ENCODE results near the gene MORC3.

Gene MORC3

DNA sequence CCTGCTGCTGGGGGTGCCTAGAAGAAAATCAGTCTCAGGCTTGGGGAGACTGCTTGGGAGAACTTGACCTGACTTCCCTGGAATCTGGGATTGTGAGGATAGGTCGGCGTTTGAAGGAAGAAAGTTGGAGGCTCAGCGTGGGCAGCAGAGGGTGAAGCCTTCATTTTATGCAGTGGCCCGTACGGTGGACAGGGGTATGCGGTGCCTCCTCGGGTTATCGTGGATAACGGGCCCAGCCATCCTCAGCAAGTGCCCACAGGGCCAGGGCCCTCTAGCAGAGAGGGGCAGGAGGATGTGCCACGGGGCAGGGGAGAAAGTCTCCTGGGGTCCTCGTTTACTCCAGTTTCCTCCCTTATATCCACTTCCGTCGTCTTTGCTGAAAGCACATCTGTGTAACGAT lies 99.2 kb downstream of the MORC3 start:
- FAIRE-seq (no peak), DNase-seq (ENCODE audit: insufficient read length, low spot score) (no peak)

DNA sequence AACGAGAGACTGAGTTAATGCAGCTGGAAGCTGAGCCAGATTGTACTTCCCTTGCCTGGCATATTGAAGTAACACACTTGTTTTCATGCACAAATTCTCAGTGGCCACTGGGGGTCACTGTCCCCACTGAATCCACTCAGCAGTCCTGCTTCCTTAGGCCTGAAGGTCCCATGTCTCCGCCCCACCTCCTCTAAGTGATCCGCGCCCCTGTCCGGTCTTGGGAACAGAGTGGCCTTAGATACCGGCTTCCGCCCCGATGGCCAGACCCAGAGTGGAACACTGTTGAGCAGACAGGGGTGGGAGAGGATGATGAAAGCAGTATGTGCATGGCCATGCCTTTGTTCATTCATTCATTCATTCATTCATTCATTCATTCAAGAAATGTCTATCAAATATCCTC lies 100.0 kb downstream of the MORC3 start:
- no peak for TF ChIP-seq PAX5 (IDR thresholded peaks at IDR 0.05; ENCODE audit: insufficient read depth, low read length, severe bottlenecking)
- peak; percentile 71 for DNase-seq (ENCODE audit: insufficient read length, low spot score)
- FAIRE-seq, result peak; percentile 78

More for the DNA sequence above, 99.2 kb downstream of the MORC3 start:
- TF ChIP-seq TAF1 (IDR thresholded peaks at IDR 0.05; ENCODE audit: low read depth, low read length) (no peak), POLR2AphosphoS5 (IDR thresholded peaks at IDR 0.05; ENCODE audit: low read depth, low read length) (no peak), POLR2A (IDR thresholded peaks at IDR 0.05; ENCODE audit: low read depth, low read length) (no peak), SPI1 (IDR thresholded peaks at IDR 0.05; ENCODE audit: low read depth, low read length) (no peak), PAX5 (IDR thresholded peaks at IDR 0.05; ENCODE audit: insufficient read depth, low read length, severe bottlenecking) (no peak), POU2F2 (IDR thresholded peaks at IDR 0.05; ENCODE audit: low read depth, low read length) (no peak)

DNA sequence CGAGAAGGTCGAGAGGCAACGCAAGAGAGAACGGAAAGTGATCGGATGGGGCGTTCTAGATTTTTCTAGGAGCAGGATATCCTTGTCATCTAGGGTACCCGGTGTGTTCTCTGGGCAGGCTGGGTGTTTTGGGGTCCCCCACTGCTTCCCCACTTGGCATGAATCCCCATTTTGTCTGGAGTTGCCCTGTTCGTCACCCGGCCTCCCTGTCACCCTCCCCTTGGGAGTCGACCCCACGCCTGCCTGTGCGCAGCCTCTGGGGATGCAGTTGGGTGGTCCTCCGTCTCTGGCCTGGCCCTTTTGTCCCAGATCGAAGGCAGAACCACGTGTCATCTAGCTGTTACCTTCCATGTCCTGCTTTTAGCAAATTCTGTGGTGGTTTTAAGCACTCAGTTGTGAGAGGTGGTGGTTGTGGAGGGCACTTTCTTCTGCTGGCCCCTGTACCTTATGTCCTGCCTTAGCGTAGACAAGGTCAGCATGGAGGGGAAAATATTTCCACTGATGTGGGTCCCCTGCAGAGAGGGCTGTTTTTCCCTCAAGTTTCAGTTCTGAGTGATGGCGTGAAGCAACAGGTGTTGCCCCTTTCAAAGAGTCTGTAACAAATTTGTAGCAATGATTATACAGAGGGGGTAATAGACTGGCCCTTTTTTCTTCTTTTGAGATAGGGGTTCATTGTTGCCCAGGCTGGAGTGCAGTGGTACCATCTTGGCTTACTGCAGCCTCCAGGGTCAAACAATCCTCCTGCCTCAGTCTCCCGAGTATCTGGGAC lies 100.8 kb downstream of the MORC3 start:
- no peak for FAIRE-seq
- TF ChIP-seq TAF1 (IDR thresholded peaks at IDR 0.05; ENCODE audit: low read depth, low read length), result no peak
- no peak for DNase-seq (ENCODE audit: insufficient read length, low spot score)

DNA sequence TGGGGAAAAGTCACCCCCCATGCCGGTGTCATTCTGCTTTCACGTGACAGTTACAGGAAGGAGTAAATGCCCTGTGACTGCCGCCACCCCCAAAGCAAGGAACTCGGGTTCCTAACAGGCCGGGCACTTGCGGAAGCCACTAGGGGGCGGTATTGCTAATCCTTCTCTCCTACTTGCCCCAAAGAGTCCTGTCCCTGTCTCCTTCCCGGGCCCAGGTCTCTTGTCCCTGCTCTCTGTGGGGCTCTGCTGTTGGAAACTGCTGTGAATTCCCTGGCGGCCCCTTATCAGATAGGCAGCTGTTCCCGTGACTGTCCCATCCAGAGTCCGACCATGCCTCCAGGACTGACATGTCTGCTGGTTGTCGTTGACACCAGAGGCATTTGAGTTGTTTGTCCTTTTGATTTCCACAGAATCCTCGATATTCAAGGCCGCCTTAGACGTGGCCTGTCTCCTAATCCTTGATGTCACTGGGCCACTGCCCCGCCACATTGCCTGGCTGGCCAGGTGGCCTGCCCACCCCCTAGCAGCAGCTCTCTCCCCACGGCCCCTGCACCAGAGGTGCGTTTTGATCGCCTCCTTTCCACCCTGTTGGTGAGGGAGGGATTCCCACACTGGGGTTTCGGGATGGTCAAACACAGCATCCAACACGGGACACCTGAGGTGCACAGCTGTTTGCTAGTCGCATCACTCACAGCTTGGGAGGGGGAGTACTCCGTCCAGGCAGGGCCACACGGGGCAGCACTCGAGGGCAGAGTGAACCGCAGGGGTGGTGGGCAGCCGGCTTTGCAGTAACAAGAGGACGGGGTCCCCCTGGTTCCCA lies 102.5 kb downstream of the MORC3 start:
- no peak for TF ChIP-seq POLR2AphosphoS5 (IDR thresholded peaks at IDR 0.05; ENCODE audit: low read depth, low read length)
- TF ChIP-seq PAX5 (IDR thresholded peaks at IDR 0.05; ENCODE audit: insufficient read depth, low read length, severe bottlenecking), result no peak
- no peak for TF ChIP-seq TAF1 (IDR thresholded peaks at IDR 0.05; ENCODE audit: low read depth, low read length)
- no peak for TF ChIP-seq POLR2A (IDR thresholded peaks at IDR 0.05; ENCODE audit: low read depth, low read length)
- TF ChIP-seq SPI1 (IDR thresholded peaks at IDR 0.05; ENCODE audit: low read depth, low read length), result no peak
- FAIRE-seq, result peak; percentile 40
- peak; percentile 72 for DNase-seq (ENCODE audit: insufficient read length, low spot score)

DNA sequence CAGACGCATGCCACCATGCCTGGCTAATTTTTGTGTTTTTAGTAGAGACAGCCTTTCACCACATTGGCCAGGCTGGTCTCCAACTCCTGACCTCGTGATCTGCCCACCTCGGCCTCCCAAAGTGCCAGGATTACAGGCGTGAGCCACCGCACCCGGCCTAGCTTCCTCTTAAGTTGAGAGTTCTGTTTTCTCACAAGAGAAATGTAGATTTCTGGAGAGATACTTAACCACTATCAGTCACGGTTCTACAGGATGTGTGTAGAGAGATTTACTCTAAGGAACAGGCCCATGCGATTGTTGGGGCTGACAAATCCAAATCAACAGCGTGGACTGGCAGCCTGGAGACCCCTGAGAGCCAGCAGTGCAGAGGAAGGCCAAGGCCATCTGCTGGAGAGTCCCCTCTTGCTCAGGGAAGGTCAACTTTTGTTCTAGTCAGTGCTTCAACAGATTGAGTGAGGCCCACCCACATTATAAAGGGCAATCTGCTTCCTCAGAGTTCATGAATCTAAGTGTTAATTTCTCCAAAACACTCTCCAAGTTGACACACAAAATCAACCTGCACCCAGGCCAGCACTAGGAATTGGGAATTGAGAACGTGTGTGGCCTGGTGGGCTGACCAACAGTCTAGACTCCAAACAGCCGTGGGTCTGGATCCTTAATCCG lies 103.9 kb downstream of the MORC3 start:
- FAIRE-seq (no peak), DNase-seq (ENCODE audit: insufficient read length, low spot score) (no peak)
- no peak for TF ChIP-seq SPI1 (IDR thresholded peaks at IDR 0.05; ENCODE audit: low read depth, low read length)
- no peak for TF ChIP-seq PAX5 (IDR thresholded peaks at IDR 0.05; ENCODE audit: insufficient read depth, low read length, severe bottlenecking)
- no peak for TF ChIP-seq POU2F2 (IDR thresholded peaks at IDR 0.05; ENCODE audit: low read depth, low read length)
- TF ChIP-seq TAF1 (IDR thresholded peaks at IDR 0.05; ENCODE audit: low read depth, low read length), result no peak
- TF ChIP-seq POLR2AphosphoS5 (IDR thresholded peaks at IDR 0.05; ENCODE audit: low read depth, low read length), result no peak
- no peak for TF ChIP-seq POLR2A (IDR thresholded peaks at IDR 0.05; ENCODE audit: low read depth, low read length)

DNA sequence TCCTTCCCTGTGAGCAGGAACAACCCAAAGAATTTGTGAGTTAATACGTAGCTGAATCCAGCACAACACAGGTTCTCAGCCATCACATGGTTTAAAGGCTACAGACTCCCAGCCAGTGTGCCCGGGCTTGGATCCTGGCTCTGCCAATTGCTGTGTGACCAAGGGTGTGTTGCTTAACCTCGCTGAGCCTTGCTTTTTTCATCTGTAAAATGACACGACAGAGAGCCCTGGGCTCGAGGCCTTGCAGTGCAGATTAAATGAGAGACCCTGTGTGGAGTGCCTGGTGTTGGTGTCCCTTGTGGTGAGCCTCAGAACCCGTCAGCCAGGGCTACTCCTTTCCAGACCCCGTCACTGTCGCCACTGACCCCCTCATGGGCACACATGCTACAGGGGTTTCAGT lies 104.6 kb downstream of the MORC3 start:
- FAIRE-seq (no peak), DNase-seq (ENCODE audit: insufficient read length, low spot score) (no peak)
- TF ChIP-seq TAF1 (IDR thresholded peaks at IDR 0.05; ENCODE audit: low read depth, low read length), result no peak
- TF ChIP-seq POU2F2 (IDR thresholded peaks at IDR 0.05; ENCODE audit: low read depth, low read length), result no peak
- TF ChIP-seq PAX5 (IDR thresholded peaks at IDR 0.05; ENCODE audit: insufficient read depth, low read length, severe bottlenecking), result no peak
- no peak for TF ChIP-seq SPI1 (IDR thresholded peaks at IDR 0.05; ENCODE audit: low read depth, low read length)
- no peak for TF ChIP-seq POLR2A (IDR thresholded peaks at IDR 0.05; ENCODE audit: low read depth, low read length)
- no peak for TF ChIP-seq POLR2AphosphoS5 (IDR thresholded peaks at IDR 0.05; ENCODE audit: low read depth, low read length)

DNA sequence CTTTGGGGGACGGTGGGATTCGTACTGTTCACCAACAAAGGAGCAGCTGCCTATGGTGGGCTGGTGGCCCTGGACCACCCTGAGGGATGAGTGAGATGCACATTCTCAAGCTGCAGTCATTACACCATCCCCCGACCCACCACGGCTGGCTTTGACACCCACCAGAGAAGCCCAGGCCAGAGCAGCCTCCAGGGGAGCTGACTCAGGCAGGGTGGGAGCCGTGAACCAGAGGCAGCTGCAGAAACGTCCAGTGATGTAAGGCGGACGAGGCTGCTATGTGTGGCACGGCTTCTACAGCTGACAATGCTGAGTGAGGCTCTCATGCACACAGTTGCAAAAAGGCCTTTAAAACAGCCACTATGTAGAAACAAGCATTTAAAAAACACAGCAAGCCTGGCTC lies 105.3 kb downstream of the MORC3 start:
- TF ChIP-seq TAF1 (IDR thresholded peaks at IDR 0.05; ENCODE audit: low read depth, low read length) (no peak), PAX5 (IDR thresholded peaks at IDR 0.05; ENCODE audit: insufficient read depth, low read length, severe bottlenecking) (no peak)
- FAIRE-seq, result no peak

More for the DNA sequence above, 105.3 kb downstream of the MORC3 start:
- DNase-seq (ENCODE audit: insufficient read length, low spot score), result no peak

All from GM12891 (cell line).